Neutrophil (primary cell): ENCODE measurements around the gene PRCC.

Experiments used
- H3K27ac ChIP-seq: fragments of 200-600 bp; sonication (generic); 2 replicates; pipeline ENCODE4 v1.5.1; 2016; ENCODE audit warnings: mild to moderate bottlenecking, moderate library complexity
- H3K27me3 ChIP-seq: fragments of 200-600 bp; sonication (generic); 2 replicates; pipeline ENCODE4 v1.6.0; 2016; ENCODE audit warnings: mild to moderate bottlenecking
- H3K36me3 ChIP-seq: fragments of 200-600 bp; sonication (generic); 2 replicates; pipeline ENCODE4 v1.5.1; 2017
- H3K4me1 ChIP-seq, 2 experiments: fragments of 200-600 bp in 1 of 2; sonication (generic) in 1 of 2; 1 replicate in 1 of 2; 2 replicates in 1 of 2; pipeline versions ENCODE4 v1.5.1 to v1.6.1; 2013 to 2016; ENCODE audit warnings: low read depth in 1 of 2, low read length in 1 of 2, mild to moderate bottlenecking in 1 of 2, moderate library complexity in 1 of 2; ENCODE audit not compliant: control insufficient read depth in 1 of 2, insufficient read depth in 1 of 2
- H3K4me3 ChIP-seq, 2 experiments: fragments of 200-600 bp in 1 of 2; sonication (generic) in 1 of 2; 1 replicate in 1 of 2; 2 replicates in 1 of 2; pipeline ENCODE4 v1.5.1; 2013 to 2016; ENCODE audit warnings: low read depth in 1 of 2, low read length in 1 of 2, mild to moderate bottlenecking in 1 of 2, moderate library complexity in 1 of 2
- H3K9me3 ChIP-seq: fragments of 200-600 bp; sonication (generic); 2 replicates; pipeline ENCODE4 v1.5.1; 2016
- TF ChIP-seq, protein P1 (sequence below): fragments of 200-600 bp; sonication (generic); IDR thresholded peaks from 2 replicates; pipeline ENCODE4 v1.5.1; 2016; ENCODE audit warnings: antibody characterized with exemption

Gene PRCC

DNA sequence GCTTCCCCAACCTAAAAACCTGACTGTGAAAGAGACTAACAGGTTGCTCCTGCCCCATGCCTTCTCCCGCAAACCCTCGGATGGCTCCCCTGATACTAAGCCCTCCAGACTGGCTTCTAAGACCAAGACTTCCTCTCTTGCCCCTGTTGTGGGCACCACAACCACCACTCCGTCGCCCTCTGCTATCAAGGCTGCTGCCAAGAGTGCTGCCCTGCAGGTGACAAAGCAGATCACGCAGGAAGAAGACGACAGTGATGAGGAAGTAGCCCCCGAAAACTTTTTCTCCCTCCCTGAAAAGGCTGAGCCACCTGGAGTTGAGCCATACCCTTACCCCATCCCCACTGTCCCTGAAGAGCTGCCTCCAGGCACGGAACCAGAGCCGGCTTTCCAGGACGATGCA is 19.3 kb downstream of the PRCC start:
- no peaks in the 10 kb centered on the region for H3K9me3 ChIP-seq
- TF ChIP-seq, protein P1, sequence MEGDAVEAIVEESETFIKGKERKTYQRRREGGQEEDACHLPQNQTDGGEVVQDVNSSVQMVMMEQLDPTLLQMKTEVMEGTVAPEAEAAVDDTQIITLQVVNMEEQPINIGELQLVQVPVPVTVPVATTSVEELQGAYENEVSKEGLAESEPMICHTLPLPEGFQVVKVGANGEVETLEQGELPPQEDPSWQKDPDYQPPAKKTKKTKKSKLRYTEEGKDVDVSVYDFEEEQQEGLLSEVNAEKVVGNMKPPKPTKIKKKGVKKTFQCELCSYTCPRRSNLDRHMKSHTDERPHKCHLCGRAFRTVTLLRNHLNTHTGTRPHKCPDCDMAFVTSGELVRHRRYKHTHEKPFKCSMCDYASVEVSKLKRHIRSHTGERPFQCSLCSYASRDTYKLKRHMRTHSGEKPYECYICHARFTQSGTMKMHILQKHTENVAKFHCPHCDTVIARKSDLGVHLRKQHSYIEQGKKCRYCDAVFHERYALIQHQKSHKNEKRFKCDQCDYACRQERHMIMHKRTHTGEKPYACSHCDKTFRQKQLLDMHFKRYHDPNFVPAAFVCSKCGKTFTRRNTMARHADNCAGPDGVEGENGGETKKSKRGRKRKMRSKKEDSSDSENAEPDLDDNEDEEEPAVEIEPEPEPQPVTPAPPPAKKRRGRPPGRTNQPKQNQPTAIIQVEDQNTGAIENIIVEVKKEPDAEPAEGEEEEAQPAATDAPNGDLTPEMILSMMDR = no peak
- peaks cover 81% of the 10 kb centered on the region for H3K36me3 ChIP-seq
- H3K4me1 ChIP-seq = peaks cover 5 to 10% of the 10 kb centered on the region in 2 experiments
- no peak overlapping the region for H3K4me3 ChIP-seq
- H3K27me3 ChIP-seq = no peaks in the 10 kb centered on the region
- no peak overlapping the region for H3K27ac ChIP-seq

DNA sequence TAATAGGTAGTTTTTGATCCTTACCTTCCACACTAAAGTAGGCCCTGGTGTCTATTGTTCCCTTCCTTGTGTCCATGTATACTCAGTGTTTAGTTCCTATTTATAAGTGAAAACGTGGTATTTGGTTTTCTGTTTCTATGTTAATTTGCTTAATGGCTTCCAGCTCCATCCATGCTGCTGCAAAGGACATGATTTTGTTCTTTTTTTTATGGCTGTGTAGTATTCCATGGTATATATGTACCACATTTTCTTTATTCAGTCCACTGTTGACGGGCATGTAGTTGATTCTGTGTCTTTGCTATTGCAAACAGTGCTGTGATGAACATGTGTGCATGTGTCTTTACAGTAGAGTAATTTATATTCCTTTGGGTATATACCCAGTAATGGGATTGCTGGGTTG is 20.8 kb downstream of the PRCC start:
- TF ChIP-seq, protein P1 = no peak
- peaks cover 85% of the 10 kb centered on the region for H3K36me3 ChIP-seq
- H3K9me3 ChIP-seq = no peaks in the 10 kb centered on the region
- no peaks in the 10 kb centered on the region for H3K27me3 ChIP-seq
- H3K27ac ChIP-seq = no peak overlapping the region
- H3K4me3 ChIP-seq = no peak overlapping the region
- peaks cover 7% of the 10 kb centered on the region in 2 experiments for H3K4me1 ChIP-seq

DNA sequence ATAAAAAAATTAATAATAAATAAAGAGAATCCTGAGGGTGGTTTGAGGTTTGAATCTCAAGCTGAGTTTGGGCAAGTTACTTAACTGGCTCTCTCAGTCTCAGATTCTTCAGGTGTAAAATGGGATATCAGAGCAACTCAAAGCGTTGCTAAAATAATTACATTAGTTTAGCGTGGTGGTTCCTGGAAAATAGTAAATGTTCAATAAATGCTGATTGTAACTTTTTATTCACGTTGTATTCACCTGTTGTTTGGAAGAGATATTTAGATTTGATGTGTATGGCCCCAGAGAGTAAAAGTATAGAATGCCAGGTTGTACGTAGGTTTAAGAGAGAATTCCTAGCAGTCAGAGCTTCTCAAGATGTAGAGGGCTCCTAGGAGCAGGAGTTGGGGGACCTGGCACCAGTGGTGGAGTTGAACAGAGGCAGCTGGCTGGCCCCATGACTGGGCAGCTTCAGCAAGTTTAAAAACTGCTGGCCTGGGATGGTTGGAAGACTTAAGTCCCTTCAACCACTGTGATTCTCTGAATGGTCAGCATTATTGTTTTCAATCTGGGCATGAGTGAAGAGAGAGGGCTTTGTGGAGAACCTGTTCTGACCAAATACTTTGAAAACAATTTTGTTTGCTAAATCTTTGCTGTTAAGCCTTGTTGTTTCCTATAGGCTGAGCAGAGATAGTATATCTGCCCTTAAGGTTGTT is 22.4 kb downstream of the PRCC start:
- Histone ChIP-seq H3K27me3 (no peaks in the 10 kb centered on the region), H3K9me3 (no peaks in the 10 kb centered on the region), H3K36me3 (peaks cover 85% of the 10 kb centered on the region), H3K4me1 (peaks cover 7% of the 10 kb centered on the region in 2 experiments), H3K27ac (no peak overlapping the region), H3K4me3 (no peak overlapping the region)
- TF ChIP-seq, protein P1 = no peak

DNA sequence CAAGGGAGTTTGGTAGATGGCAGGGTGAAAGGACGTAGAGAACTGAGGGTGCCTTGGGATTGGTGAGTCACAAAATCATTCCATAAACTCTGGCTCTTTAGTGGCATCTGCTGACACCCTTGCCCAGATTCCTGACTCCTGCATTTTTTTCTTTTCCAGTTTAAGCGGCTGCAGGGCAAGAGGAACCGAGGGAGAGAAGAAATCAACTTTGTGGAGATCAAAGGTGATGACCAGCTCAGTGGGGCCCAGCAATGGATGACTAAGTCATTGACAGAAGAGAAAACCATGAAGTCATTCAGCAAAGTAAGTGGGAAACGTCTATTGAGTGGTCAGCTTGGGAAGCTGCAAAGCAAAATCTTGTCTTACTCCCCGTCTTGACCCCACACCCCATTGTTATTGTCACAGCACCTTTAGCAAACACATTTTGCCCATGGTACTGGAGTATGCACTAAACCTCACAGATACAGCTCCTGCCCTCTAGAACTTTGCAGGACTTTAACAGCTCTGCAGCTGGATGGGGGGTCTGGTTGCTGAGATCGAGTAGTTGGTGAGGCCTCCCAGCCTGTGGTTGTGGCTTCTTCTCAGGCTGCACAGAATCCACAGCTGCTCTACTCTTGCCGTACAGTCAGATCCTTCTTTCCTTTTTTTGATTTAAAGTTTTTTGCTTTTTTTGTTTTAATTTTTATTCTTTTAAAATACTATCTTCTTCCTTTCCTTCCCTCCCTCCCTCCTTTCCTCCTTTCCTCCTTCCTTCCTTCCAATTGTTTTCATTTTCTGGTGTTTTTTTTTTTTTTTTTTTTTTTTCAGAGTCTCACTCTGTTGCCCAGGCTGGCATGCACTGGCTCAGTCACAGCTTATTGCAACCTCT is 27.4 kb downstream of the PRCC start:
- Histone ChIP-seq H3K4me1 (peaks cover 7% of the 10 kb centered on the region in 2 experiments), H3K27ac (no peak overlapping the region), H3K27me3 (no peaks in the 10 kb centered on the region), H3K36me3 (peaks cover 97% of the 10 kb centered on the region), H3K4me3 (no peak overlapping the region), H3K9me3 (no peaks in the 10 kb centered on the region)
- TF ChIP-seq, protein P1 = no peak

DNA sequence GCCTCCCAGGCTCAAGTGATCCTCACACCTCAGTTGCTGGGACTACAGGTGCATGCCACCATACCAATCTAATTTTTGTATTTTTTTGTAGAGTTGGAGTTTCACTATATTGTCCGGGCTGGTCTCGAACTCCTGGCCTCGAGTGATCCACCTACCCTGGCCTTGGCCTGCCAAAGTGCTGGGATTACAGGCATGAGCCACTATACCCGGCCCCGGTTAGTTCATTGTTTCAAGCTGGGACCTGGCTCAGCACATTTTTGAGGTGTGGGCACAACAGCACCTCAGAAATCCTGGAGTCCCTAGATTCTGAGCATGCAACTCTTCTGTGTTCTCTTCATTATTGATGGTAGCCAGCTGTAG is 28.0 kb downstream of the PRCC start:
- Histone ChIP-seq H3K4me3 (no peak overlapping the region), H3K36me3 (peaks cover 97% of the 10 kb centered on the region), H3K27me3 (no peaks in the 10 kb centered on the region), H3K27ac (no peak overlapping the region), H3K4me1 (peaks cover 7% of the 10 kb centered on the region in 2 experiments), H3K9me3 (no peaks in the 10 kb centered on the region)
- TF ChIP-seq, protein P1 = no peak
